Ectodermal cell (in vitro differentiated cells): ENCODE measurements around the gene OR6C1.

Experiments used
- H3K27ac ChIP-seq: 2 replicates; pipeline ENCODE4 v1.7.0; 2013; ENCODE audit warnings: mild to moderate bottlenecking, low read depth, low read length; ENCODE audit not compliant: insufficient read depth, poor library complexity, severe bottlenecking
- H3K27me3 ChIP-seq: 2 replicates; pipeline ENCODE4 v1.7.0; 2013; ENCODE audit warnings: mild to moderate bottlenecking, low read length; ENCODE audit not compliant: insufficient read depth, control insufficient read depth, poor library complexity, severe bottlenecking
- H3K36me3 ChIP-seq: one replicate; pipeline ENCODE4 v1.7.0; 2013; ENCODE audit warnings: low read length; ENCODE audit not compliant: control insufficient read depth, insufficient read depth
- H3K4me1 ChIP-seq: one replicate; pipeline ENCODE4 v1.7.0; 2013; ENCODE audit warnings: low read length; ENCODE audit not compliant: control insufficient read depth, insufficient read depth
- H3K4me3 ChIP-seq: 2 replicates; pipeline ENCODE4 v1.7.0; 2013; ENCODE audit warnings: low read depth, low read length, control low read depth; ENCODE audit not compliant: insufficient read depth
- H3K9me3 ChIP-seq: 2 replicates; pipeline ENCODE4 v1.7.0; 2013; ENCODE audit warnings: mild to moderate bottlenecking, low read length, moderate library complexity; ENCODE audit not compliant: control insufficient read depth
- WGBS, 2 experiments: methylation state at CpG; one replicate each; pipeline ENCODE4 v1.1.7; 2013; ENCODE audit warnings: missing lambda C conversion rate in 2 of 2; 5-methylcytosine and 5-hydroxymethylcytosine counted together

Gene OR6C1

DNA sequence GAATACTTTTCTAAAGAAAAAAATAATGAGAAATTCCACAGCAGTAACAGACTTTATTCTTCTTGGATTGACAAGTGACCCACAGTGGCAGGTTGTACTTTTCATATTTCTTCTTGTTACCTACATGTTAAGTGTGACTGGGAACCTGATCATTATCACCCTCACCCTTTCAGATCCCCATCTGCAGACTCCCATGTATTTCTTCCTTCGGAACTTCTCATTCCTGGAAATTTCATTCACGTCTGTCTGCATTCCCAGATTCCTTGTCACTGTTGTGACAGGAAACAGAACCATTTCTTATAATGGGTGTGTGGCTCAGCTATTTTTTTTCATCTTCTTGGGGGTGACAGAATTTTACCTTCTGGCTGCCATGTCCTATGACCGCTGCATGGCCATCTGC, 50.9 kb downstream of the OR6C1 start:
- Histone ChIP-seq H3K4me3 (no peak overlapping the region), H3K9me3 (no peaks in the 10 kb centered on the region), H3K36me3 (no peaks in the 10 kb centered on the region), H3K27me3 (no peaks in the 10 kb centered on the region), H3K27ac (no peak overlapping the region), H3K4me1 (no peaks in the 10 kb centered on the region)
- 86 to 93% methylated on average over 3 of the region's 3 CpGs for WGBS, 2 experiments
